Activated naive CD4-positive, alpha-beta T cell treated with anti-CD3 and anti-CD28 coated beads, Interleukin-2, amount 50 U/mL, for 72 hours (primary cell): ENCODE data around the gene SPAM1. TPM values are rescaled to one million over a fixed set of nuclear protein-coding genes. Genes with fewer than 3 reads are reported as not detected.

Experiments used
- ATAC-seq, 2 donors: fragments of 150-1000 bp; cut with Tn5 transposase; 2 replicates each; pipeline ENCODE4 v1.10.0; 2021; ENCODE audit warnings: mild to moderate bottlenecking in 2 of 2, moderate library complexity in 2 of 2
- DNase-seq, 2 donors: peaks; one replicate each; pipeline ENCODE4 v3.0.0; 2021 to 2022; ENCODE audit warnings: low spot score in 2 of 2
- H3K27ac Mint-ChIP-seq, 2 donors: one replicate each; pipeline ENCODE4 v1.8.0; 2022; ENCODE audit warnings: mild to moderate bottlenecking in 2 of 2, mixed read lengths in 2 of 2
- H3K36me3 Mint-ChIP-seq, 2 donors: one replicate each; pipeline ENCODE4 v1.8.0; 2022; ENCODE audit warnings: mixed read lengths in 2 of 2
- H3K9me3 Mint-ChIP-seq, 2 donors: one replicate each; pipeline ENCODE4 v1.8.0; 2022; ENCODE audit warnings: mixed read lengths in 2 of 2
- total RNA-seq, 2 donors: library from RNA; stranded (reverse); gene quantifications; one replicate each; pipeline ENCODE4 v1.2.3, GENCODE V29; 2022

Gene SPAM1
- total RNA-seq, 2 donors from 2014 or later, result not detected

- ATAC-seq (no peak), DNase-seq (no peak)
- peaks cover 0 to 5% of the 10 kb centered on the region in 2 donors for H3K9me3 Mint-ChIP-seq
- no peak overlapping the region for H3K27ac Mint-ChIP-seq
- H3K36me3 Mint-ChIP-seq, result no peaks in the 10 kb centered on the region
Measured at GRCh38 chr7:123936388-123936787, 11.3 kb downstream of the SPAM1 start.

GRCh38 chr7:123939784-123940183 is 14.7 kb downstream of the SPAM1 start:
- no peak for DNase-seq
- Mint-ChIP-seq H3K9me3 (peaks cover 0 to 5% of the 10 kb centered on the region in 2 donors), H3K36me3 (no peaks in the 10 kb centered on the region), H3K27ac (no peak overlapping the region)
- no peak for ATAC-seq

GRCh38 chr7:123941391-123942180 is 16.5 kb downstream of the SPAM1 start:
- DNase-seq (no peak), ATAC-seq (no peak)
- no peaks in the 10 kb centered on the region for H3K9me3 Mint-ChIP-seq
- H3K36me3 Mint-ChIP-seq, result no peaks in the 10 kb centered on the region
- no peak overlapping the region for H3K27ac Mint-ChIP-seq

GRCh38 chr7:123944395-123944794 is 19.4 kb downstream of the SPAM1 start:
- ATAC-seq, result no peak
- H3K36me3 Mint-ChIP-seq, result no peaks in the 10 kb centered on the region
- no peak for DNase-seq
- no peak overlapping the region for H3K27ac Mint-ChIP-seq
- H3K9me3 Mint-ChIP-seq, result no peaks in the 10 kb centered on the region

- ATAC-seq, result no peak
- Mint-ChIP-seq H3K9me3 (no peaks in the 10 kb centered on the region), H3K36me3 (no peaks in the 10 kb centered on the region), H3K27ac (no peak overlapping the region)
- no peak for DNase-seq
Measured at GRCh38 chr7:123945938-123946337, 20.9 kb downstream of the SPAM1 start.

- H3K9me3 Mint-ChIP-seq, result no peaks in the 10 kb centered on the region
- no peak overlapping the region for H3K27ac Mint-ChIP-seq
- ATAC-seq (no peak), DNase-seq (no peak)
- H3K36me3 Mint-ChIP-seq, result no peaks in the 10 kb centered on the region
Measured at GRCh38 chr7:123948136-123948535, 23.1 kb downstream of the SPAM1 start.

- DNase-seq, result no peak
- Mint-ChIP-seq H3K27ac (no peak overlapping the region), H3K9me3 (peaks cover 0 to 6% of the 10 kb centered on the region in 2 donors), H3K36me3 (no peaks in the 10 kb centered on the region)
- no peak for ATAC-seq
Measured at GRCh38 chr7:123958186-123958703, 33.2 kb downstream of the SPAM1 start.

- ATAC-seq (peak in 1 of 2 donors; percentile 51), DNase-seq (no peak)
- Mint-ChIP-seq H3K9me3 (peaks cover 0 to 6% of the 10 kb centered on the region in 2 donors), H3K36me3 (no peaks in the 10 kb centered on the region), H3K27ac (no peak overlapping the region)
Measured at GRCh38 chr7:123961771-123962170, 36.7 kb downstream of the SPAM1 start.

GRCh38 chr7:123966936-123967335 is 41.9 kb downstream of the SPAM1 start:
- DNase-seq (no peak), ATAC-seq (no peak)
- no peaks in the 10 kb centered on the region for H3K36me3 Mint-ChIP-seq
- no peak overlapping the region for H3K27ac Mint-ChIP-seq
- no peaks in the 10 kb centered on the region for H3K9me3 Mint-ChIP-seq

- no peak overlapping the region for H3K27ac Mint-ChIP-seq
- ATAC-seq, result no peak
- peaks cover 0 to 5% of the 10 kb centered on the region in 2 donors for H3K9me3 Mint-ChIP-seq
- no peaks in the 10 kb centered on the region for H3K36me3 Mint-ChIP-seq
- DNase-seq, result no peak
Measured at GRCh38 chr7:123972045-123972444, 47.0 kb downstream of the SPAM1 start.

GRCh38 chr7:123972831-123973230 is 47.8 kb downstream of the SPAM1 start:
- Mint-ChIP-seq H3K36me3 (no peaks in the 10 kb centered on the region), H3K27ac (no peak overlapping the region), H3K9me3 (peaks cover 0 to 5% of the 10 kb centered on the region in 2 donors)
- ATAC-seq (no peak), DNase-seq (no peak)

GRCh38 chr7:123974326-123974908 is 49.4 kb downstream of the SPAM1 start:
- no peak for ATAC-seq
- H3K9me3 Mint-ChIP-seq, result peaks cover 0 to 5% of the 10 kb centered on the region in 2 donors
- no peak overlapping the region for H3K27ac Mint-ChIP-seq
- DNase-seq, result no peak
- no peaks in the 10 kb centered on the region for H3K36me3 Mint-ChIP-seq

- ATAC-seq, result no peak
- DNase-seq, result no peak
- Mint-ChIP-seq H3K36me3 (no peaks in the 10 kb centered on the region), H3K9me3 (peaks cover 0 to 5% of the 10 kb centered on the region in 2 donors), H3K27ac (no peak overlapping the region)
Measured at GRCh38 chr7:123975084-123975483, 50.0 kb downstream of the SPAM1 start.

GRCh38 chr7:123977081-123977480 is 52.0 kb downstream of the SPAM1 start:
- Mint-ChIP-seq H3K27ac (no peak overlapping the region), H3K9me3 (peaks cover 2 to 7% of the 10 kb centered on the region in 2 donors), H3K36me3 (no peaks in the 10 kb centered on the region)
- no peak for DNase-seq
- no peak for ATAC-seq

GRCh38 chr7:123979876-123980275 is 54.8 kb downstream of the SPAM1 start:
- H3K36me3 Mint-ChIP-seq, result no peaks in the 10 kb centered on the region
- ATAC-seq, result no peak
- no peak for DNase-seq
- peaks cover 9 to 11% of the 10 kb centered on the region in 2 donors for H3K9me3 Mint-ChIP-seq
- no peak overlapping the region for H3K27ac Mint-ChIP-seq

- peaks cover 0 to 5% of the 10 kb centered on the region in 2 donors for H3K36me3 Mint-ChIP-seq
- no peak for DNase-seq
- no peak overlapping the region for H3K27ac Mint-ChIP-seq
- no peak for ATAC-seq
- H3K9me3 Mint-ChIP-seq, result peaks cover 6 to 13% of the 10 kb centered on the region in 2 donors
Measured at GRCh38 chr7:123987445-123987844, 62.4 kb downstream of the SPAM1 start.

- Mint-ChIP-seq H3K36me3 (peaks cover 0 to 5% of the 10 kb centered on the region in 2 donors), H3K27ac (no peak overlapping the region), H3K9me3 (peaks cover 8 to 14% of the 10 kb centered on the region in 2 donors)
- no peak for ATAC-seq
- no peak for DNase-seq
Measured at GRCh38 chr7:123992913-123993518, 68.0 kb downstream of the SPAM1 start.
